Inflammatory macrophage treated with lipopolysaccharide for 4 hours (primary cell): ENCODE data around the gene CNOT10.
A peak's percentile ranks its signal among the peaks of the same experiment; 100 is the strongest.
"Not testable (repeated sequence)": the region's sequence is repeated elsewhere in the genome, so short reads cannot be mapped to it uniquely, and the experiment has no call there.

Source experiments
- DNase-seq: peaks from one replicate; pipeline ENCODE4 v3.0.0-alpha.2; 2020

CNOT10 gene

DNA sequence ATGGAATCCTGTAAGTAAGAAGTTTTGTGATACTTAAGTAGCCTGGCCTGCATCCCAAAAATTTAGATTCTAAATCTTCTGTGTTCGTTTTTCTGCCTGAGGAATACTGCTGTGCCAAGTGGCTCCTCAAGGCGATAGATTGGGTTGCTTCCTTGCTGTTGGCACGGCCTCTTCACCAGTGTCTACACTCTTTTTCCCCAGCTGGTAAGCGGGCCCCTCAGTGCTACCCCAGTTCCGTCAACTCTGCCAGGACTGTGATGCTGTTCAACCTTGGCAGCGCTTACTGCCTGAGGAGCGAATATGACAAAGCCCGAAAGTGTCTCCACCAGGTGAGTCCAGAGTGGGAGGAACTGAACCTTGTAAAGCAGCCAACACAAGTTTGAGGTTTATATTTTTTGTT is 79.5 kb downstream of the CNOT10 start:
- no peak for DNase-seq

DNA sequence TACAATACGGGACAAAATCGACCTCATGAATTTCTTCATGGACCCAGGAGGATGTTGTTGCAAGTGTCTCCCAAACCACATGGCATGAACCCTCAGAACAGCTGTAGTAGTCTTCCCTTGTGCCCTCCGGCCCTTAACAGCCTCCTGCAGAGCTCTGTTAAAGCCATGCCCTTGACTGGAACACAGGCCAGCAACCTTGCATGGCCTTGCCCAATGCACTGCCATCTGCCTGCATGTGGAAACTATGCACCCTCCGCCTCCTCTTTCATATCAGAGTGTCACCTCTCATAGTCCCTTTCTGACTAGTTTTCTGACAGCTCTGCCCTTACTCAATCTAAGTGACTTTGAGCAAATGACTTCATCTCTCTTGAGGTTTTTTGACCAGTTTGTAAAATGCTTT is 93.4 kb downstream of the CNOT10 start:
- DNase-seq, result peak; percentile 30

DNA sequence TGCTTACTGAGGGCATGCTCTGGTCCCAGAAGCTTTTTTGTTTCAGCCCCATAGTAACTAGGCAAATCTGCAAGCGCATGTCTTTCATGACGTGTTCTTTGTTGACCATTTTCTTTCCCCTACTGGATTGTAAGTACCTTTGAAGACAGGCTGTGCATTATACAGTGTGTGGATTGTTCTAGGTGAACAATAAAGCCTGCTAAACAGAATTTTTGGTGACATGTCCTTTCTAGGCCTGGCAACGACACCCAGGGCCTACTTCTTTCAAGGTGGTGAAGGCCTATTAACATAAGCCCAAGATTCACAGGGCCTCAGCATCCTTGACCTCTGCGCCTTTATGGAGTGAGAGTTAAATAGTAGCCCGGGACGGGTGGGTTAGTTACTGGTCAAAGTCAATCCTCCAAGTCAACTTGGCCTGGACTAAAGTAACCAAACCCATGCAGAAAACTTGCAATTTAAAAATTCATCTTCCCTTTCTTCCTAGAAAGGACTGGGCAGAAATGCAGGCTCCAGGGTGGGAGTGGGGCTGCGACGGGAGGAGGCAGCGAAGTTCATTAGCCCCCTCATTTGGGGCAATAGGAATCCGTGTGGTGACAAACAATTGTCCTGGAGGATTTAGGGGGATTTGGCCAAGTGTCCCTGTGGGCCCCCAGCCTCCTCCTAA is 95.2 kb downstream of the CNOT10 start:
- DNase-seq, result no peak

DNA sequence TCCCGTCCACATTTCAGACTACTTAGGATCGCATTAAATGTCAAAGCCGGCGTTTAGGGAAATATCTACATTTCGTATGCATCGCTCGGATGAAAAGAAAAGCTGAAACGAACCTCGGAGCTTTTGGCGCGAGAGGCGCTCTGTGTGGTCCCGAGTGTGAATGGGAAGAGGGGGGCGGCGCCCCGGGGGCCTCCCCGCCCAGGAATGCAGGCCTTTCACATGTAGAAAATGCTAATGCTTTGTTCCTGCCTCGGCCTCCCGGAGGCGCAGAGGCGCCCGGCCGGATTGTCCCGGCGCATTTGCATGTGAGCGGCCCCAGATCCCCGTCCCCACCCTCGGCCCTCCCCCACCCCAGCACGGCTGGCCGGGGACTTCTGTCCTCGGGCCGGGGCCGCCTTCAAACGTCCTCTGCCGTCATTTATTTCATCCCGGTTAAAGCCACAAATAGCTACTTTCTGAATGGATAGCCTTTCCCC is 95.8 kb downstream of the CNOT10 start:
- DNase-seq, result peak; percentile 9

DNA sequence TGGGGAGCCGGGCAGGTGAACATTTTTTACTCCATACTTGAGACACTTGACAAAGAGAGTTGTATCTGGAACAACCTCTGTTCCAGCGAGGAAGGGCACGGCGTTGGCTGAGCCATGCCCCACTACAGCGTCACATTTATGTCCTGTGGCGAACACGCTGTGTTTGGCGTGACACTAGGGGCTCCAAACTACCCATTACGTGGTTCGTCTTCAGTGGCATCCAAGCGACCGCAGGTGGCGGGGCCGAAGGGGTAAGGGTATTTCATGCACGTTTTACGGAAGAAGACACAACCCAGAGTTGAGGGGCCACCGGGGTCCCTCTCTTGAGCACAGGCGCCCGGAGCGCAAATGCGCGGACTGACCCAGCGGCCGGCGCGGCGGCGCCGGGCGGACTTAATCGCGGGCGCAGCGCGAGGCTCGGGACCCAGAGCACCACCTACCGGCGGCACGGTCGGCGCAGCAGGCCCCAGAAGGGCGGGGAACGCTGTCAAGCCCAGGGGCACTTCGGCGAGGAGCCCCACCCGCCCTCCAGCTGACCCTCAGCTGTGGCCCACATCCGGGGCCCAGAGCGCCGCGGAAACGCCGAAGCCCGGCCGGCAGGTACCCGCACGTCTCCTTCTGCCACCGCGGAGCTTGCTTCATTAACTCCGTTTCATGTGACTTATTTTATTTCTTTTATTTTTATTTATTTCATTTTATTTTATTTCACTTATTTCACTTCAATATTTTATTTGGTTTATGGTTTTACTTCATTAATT is 96.4 kb downstream of the CNOT10 start:
- DNase-seq, result peak; percentile 78

DNA sequence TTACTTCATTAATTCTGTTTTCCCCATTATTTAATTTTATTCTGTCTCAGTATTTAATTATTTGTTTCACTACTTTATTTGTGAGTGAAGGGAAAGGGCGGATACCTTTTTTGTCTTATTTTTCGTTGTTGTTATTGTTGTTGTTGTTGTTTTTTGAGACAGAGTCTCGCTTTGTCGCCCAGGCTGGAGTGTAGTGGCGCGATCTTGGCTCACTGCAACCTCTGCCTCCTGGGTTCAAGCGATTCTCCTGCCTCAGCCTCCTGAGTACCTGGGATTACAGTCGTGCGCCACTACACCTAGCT is 96.9 kb downstream of the CNOT10 start:
- not testable (repeated sequence) for DNase-seq

DNA sequence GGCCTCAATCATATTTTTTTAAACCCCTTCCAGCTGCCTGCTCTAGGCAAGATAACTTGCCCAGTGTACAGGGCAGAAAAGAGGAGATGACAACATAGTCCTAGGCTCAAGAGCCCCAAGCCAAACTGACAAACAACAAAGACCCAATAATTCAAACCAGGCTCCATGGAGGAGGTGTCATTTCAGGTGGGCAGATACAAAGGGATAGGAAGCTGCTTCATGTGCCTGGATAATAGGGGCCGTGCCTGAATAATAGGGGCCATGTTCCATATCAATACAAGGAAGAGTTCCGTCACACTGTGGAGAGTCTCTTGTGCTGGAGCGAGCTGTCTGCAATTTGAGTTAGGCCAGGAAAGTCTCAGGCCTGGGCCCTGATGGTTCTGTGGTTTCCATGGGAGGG is 97.4 kb downstream of the CNOT10 start:
- no peak for DNase-seq

DNA sequence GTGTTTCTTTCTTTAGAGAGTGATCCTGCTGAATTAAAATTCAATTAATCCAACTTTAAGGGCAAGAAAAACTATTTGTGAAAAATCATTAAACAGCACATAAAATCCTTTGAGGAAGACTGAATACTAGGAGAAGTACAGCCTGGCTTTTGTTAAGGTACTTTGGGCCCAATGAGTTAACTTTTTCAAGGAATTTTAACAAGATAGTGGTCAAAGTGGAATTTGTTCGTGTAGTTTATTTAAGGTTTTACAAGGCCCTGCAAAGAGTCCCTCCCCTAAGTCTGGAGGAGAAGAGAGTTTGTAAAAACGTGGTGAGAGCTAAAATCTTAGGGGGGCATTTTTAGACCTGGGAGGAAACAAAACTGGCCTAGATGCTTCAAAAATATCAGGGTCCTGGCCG is 106.8 kb downstream of the CNOT10 start:
- DNase-seq, result no peak

DNA sequence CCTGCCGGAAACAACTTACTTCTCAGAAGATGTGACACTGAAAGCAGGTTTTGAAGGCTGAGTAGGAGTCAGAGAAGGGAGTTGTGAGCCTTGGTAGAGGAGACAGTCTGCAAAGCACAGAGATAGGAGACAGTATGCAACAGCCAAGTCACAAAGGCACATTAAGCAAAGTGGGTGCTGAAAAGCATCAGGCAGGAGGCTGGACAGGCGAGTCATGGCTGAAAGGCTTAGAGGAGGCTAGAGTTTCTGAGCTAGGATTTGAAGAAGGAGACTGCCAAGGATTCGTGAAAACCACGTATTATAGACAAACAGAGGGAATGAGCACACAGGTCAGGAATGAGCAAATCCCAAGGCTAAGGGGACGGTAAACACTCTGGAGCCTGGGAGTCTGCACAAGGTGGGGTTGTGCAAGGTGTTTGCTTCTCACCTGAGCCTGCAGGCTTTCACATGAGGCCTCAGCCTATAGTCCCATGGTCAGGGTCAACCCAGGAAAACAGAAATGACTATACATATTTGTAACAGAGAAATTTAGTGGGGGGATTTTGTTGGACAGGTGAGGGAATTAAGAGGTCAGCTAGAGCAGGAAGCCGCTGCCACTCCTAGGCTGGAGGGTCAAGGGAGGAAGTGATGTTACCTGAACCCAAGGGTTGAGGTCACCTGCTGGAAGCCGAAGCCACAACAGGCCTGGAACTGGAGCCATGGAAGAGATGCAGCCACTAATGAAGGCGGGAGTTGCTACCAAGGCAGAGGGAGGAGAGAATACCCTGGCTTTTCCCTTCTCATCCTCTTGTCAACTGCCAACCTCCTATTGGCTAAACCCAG is 109.7 kb downstream of the CNOT10 start:
- no peak for DNase-seq

DNA sequence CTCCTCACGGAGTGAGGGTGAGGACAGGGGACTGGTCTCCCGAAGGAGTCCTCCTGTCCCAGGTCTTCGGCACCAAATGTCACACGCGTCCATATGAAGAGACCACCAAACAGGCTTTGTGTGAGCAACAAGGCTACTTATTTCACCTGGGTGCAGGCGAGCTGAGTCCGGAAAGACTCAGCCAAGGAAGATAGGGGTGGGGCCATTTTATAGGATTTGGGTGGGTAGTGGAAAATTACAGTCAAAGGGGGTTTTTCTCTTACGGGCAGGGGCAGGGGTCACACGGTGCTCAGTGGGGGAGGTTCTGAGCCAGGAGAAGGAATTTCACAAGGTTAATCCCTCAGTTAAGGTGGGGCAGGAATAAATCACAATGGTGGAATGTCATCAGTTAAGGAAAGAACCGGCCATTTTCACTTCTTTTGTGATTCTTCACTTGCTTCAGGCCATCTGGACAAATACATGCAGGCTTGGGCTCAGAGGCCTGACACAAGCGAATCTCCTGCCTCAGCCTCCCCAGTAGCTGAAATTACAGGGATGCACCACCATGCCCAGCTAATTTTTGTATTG is 111.5 kb downstream of the CNOT10 start:
- DNase-seq, result not testable (repeated sequence)

DNA sequence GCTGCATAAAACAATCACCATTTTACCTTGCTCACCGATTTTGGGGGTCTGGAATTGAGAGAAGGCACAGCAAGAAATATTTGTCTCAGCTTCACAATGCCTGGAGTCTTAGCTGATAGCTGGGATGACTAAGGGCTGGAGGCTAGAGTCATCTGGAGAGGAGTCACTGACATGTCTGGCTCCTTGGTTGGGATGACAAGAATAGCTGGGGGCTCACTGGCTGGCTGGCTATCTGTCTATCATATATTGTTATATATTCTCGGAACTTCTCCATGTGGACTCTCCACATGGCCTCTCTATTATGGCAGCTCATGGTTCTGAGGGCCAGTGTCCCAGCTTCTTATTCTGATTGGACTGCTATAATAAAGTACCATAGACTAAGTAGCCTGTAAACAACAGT is 112.8 kb downstream of the CNOT10 start:
- DNase-seq, result no peak

DNA sequence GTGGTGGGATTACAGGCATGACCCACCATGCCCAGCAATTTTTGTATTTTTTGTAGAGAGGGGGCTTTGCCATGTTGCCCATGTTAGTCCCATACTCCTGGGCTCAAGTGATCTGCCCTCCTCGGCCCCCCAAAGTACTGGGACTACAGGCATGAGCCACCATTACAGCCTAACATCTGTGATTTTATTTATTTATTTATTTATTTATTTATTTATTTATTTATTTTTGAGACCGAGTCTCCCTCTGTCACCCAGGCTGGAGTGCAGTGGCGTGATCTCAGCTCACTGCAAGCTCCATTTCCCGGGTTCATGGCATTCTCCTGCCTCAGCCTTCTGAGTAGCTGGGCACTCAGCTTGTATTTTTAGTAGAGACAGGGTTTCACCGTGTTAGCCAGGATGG is 116.5 kb downstream of the CNOT10 start:
- DNase-seq, result not testable (repeated sequence)

DNA sequence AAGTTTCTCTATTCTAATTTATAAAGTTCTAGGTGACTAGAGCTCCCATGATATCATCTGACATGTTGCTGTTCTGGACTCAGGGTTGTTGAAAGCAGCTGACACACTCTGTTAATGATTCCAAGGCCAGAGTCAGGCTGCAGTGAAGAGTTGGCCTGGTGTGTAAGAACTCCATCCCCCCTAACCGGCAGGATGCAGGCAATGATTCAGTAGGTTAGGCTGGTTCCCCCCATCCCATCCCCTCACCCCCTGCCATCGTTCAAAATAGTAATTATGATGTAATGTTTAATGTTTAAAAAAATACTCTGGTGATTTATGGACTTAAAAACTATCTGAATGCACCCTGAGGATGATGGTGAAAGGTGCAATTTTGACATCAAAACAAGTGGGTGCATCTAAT is 128.2 kb downstream of the CNOT10 start:
- no peak for DNase-seq

DNA sequence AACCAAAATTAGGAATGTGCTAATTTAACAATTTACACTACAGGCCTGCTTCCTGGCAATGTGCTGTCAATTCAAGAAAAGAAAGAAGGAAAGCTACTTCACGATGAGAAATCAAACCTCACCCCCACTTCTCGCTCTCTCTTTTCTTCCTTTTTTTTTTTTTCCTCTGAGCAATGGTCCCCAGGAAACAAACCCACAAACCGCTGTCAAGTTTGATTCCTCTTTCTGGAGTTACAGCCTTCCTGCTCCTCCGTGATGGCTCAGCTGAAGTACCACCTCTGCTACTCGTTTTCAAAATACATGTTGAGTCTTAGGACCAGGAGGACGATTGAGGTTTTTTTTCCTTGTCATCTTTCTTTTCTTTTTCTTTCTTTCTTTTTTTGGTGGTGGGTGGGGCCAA is 129.4 kb downstream of the CNOT10 start:
- DNase-seq, result peak; percentile 66

DNA sequence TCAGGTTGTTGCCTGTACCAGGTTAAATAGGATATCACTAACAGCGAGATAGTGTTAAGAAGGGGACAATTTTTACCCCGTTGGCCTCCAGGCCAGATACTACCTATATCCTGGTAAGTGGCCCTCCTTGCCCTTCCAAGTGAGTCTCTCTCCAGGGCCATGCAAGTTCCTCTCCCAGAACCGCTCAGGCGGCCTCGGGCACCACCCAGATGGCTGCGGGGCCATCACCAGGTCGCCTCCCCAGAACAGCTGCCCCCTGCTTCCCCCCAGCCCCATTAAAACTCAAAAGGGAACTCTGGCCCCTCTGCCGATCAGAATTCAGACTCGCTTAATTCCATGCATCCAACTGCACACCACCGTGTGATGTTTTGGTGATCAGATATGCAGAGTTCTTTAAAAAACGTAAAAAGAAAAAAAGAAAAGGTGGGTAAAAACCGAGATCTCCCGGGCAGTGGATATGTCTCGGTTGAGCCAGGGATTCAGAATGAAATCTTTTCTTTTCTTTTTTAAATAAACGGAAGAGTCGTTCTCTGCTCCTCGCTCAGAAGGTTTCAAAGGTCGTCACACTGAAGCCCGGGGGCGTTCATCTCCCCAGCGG is 131.0 kb downstream of the CNOT10 start:
- no peak for DNase-seq

DNA sequence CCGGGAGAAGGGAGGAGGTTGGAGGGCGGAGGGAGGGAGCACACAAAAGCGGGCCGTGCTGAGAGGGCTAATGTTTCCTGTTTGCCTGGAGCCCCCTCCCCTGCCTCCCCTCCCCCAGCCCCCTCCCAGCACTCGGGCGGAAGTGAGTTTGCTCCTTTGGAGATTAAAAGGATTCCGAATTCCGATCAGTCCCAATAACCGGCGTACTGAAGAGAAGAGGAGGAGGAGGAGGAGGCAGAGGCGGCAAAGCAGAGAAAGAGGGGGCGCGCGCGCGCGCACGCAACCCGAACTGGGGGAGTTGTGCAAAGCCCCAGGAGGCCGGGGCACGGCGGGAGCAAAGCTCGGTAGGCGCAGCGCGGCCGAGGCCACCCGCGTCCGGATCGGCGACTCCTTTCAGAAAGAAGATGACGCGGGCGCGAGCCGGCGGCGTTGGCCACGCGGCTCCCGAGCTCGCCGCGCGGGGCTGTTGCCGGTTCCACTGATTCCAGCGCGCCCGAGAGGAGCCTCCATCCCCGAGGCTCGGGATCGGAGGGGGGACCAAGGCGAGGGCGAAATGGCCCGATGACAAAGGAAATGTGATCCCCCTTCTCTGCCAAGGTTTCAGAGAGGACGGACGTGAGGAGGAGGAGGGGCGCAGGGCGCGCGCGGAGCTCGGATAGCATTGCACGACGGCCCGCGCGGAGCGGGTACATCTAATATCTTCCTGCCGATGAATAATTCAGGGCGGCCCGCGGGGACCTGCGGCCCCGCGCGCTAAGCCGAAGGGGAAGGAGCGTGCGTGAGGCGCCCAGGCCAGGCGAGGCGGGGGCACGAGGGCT is 131.7 kb downstream of the CNOT10 start:
- no peak for DNase-seq

DNA sequence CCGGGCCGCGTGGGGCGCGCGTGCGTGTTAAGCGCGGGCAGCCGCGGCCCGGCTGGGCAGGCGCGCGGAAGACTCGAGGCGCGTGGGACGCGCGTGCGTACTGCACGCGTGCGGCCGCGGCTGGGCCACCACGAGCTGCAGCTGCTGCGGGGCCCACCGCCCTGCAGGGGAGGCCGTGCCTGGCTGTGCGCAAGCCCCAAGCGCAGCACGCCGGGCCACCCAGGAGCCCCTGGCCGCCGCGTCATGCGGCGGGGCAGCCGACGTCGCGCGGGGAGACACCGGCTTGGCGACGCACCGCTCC is 132.2 kb downstream of the CNOT10 start:
- DNase-seq, result no peak

DNA sequence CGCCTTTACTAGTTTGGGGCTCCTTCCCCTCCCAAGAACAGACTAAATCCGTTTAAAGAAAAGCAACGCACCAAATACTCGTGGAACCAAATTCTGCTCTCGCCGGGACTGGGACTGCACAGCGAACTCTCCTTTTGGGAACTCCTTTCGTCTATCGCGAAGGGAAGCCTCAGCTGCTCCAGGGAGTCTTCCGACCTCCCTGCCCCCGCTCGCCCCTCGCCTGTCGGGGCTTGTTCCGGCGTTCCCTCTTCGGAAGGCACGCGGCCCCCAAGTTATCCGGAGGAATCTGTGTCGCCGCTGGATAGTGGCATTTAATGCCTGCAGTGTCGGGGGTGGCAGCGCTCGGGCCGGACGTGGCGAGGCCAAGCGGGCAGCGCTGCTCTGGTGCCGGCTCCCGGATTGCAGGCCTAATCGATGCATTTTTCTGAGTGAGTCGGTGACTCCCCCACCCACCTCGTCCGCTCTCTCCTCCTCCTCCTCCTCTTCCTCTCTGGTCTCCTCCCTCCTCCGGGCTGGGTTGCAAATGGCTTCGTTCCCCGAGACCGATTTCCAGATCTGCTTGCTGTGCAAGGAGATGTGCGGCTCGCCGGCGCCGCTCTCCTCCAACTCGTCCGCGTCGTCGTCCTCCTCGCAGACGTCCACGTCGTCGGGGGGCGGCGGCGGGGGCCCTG is 132.7 kb downstream of the CNOT10 start, which contains the start of gene TRIM71:
Gene TRIM71, plus strand, starts transcription at position 440 of the 671 bp plus-strand sequence. Its CDS starts 84 bp downstream, at position 524.
- no peak for DNase-seq

DNA sequence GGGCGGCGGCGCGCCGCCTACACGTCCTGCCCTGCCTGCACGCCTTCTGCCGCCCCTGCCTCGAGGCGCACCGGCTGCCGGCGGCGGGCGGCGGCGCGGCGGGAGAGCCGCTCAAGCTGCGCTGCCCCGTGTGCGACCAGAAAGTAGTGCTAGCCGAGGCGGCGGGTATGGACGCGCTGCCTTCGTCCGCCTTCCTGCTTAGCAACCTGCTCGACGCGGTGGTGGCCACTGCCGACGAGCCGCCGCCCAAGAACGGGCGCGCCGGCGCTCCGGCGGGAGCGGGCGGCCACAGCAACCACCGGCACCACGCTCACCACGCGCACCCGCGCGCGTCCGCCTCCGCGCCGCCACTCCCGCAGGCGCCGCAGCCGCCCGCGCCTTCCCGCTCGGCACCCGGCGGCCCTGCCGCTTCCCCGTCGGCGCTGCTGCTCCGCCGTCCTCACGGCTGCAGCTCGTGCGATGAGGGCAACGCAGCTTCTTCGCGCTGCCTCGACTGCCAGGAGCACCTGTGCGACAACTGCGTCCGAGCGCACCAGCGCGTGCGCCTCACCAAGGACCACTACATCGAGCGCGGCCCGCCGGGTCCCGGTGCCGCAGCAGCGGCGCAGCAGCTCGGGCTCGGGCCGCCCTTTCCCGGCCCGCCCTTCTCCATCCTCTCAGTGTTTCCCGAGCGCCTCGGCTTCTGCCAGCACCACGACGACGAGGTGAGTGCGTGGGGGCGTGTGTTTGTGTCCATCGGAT is 133.4 kb downstream of the CNOT10 start:
- no peak for DNase-seq

DNA sequence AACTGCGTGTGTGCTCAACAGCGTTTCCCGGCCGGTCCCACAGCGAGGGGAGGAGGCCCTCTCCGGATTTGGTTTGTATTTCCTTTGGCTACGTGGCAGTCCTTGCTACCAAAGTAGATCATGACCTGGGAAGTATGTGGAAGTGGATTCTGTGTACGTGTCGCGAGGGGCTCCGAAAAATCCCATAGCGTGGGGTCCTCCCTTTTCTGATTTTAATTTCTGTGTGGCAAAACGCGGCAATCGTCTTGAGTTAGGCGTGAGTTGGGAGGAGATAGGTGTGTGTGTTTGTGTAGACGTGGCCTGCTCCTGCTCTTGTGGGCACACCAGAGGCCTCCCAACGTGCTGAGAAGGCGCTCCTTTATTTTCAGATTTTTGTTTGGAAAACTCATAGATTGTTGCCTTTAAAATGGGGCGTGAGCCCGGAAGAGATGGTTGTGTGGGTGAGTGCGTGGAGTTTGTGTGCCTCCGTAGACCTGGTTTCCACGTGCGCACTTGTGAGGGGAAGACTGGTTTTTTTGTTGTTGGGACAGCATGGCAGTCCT is 134.1 kb downstream of the CNOT10 start:
- no peak for DNase-seq
